Gastroesophageal sphincter (tissue), 4 donors: ENCODE data around the gene PRDM16. TPM values are rescaled to one million over a fixed set of nuclear protein-coding genes. Genes with fewer than 3 reads are reported as not detected.

ENCODE experiments used
- ATAC-seq: fragments of 150-250 bp; one replicate; pipeline ENCODE4 v1.9.1; 2016; ENCODE audit warnings: mild to moderate bottlenecking, moderate library complexity
- H3K27ac ChIP-seq, 4 donors: fragments of 200-600 bp; sonication (generic) in 3 of 4; 1 replicate in 3 of 4; 2 replicates in 1 of 4; pipeline ENCODE4 v1.5.1; 2016 to 2019
- H3K27me3 ChIP-seq: fragments of 200-600 bp; sonication (generic); one replicate; pipeline ENCODE4 v1.5.1; 2019
- H3K36me3 ChIP-seq, 2 donors: fragments of 200-600 bp; sonication (generic); one replicate each; pipeline ENCODE4 v1.5.1; 2019; ENCODE audit warnings: control low read depth in 1 of 2
- H3K4me1 ChIP-seq, 3 donors: fragments of 200-600 bp; sonication (generic); 1 replicate in 2 of 3; 2 replicates in 1 of 3; pipeline ENCODE4 v1.5.1; 2016 to 2019; ENCODE audit warnings: control low read depth in 2 of 3
- H3K4me3 ChIP-seq, 2 donors: fragments of 200-600 bp; sonication (generic); one replicate each; pipeline ENCODE4 v1.5.1; 2019; ENCODE audit warnings: mild to moderate bottlenecking in 1 of 2, moderate library complexity in 1 of 2
- H3K9me3 ChIP-seq, 3 donors: fragments of 200-600 bp; sonication (generic); one replicate each; pipeline ENCODE4 v1.5.1; 2017 to 2019; ENCODE audit warnings: control low read depth in 2 of 3
- CTCF ChIP-seq, 4 experiments: fragments of 200-600 bp in 2 of 4; fragments of 450-650 bp in 2 of 4; sonication (generic) in 1 of 4; IDR thresholded peaks; one replicate each; pipeline ENCODE4 v1.5.1; 2017 to 2019; ENCODE audit warnings: antibody characterized with exemption in 4 of 4, mild to moderate bottlenecking in 2 of 4, moderate library complexity in 2 of 4
- EP300 ChIP-seq: sonication (generic); formaldehyde crosslinking; IDR thresholded peaks from one replicate; pipeline ENCODE4 v1.6.1; 2017; ENCODE audit warnings: antibody characterized with exemption, mild to moderate bottlenecking
- POLR2A ChIP-seq, 2 donors: fragments of 450-650 bp; IDR thresholded peaks; one replicate each; pipeline ENCODE4 v1.6.1; 2017; ENCODE audit warnings: antibody characterized with exemption in 2 of 2, mild to moderate bottlenecking in 2 of 2, moderate library complexity in 1 of 2
- POLR2AphosphoS5 ChIP-seq: sonication (generic); formaldehyde crosslinking; IDR thresholded peaks from one replicate; pipeline ENCODE4 v1.6.1; 2017; ENCODE audit warnings: antibody characterized with exemption
- WGBS, 2 donors: methylation state at CpG; one replicate each; pipeline ENCODE4 v1.1.5; 2018; ENCODE audit warnings: low coverage in 1 of 2; 5-methylcytosine and 5-hydroxymethylcytosine counted together
- total RNA-seq, 4 donors: library from RNA; depleted of rRNA; stranded (reverse); fragments of >200 nt; gene quantifications; one replicate each; pipeline ENCODE4 v1.1.0, GENCODE V29; 2016

Gene PRDM16
- total RNA-seq, 4 donors from 2014 or later = 1.1 to 3.4 (median 1.6) TPM

DNA sequence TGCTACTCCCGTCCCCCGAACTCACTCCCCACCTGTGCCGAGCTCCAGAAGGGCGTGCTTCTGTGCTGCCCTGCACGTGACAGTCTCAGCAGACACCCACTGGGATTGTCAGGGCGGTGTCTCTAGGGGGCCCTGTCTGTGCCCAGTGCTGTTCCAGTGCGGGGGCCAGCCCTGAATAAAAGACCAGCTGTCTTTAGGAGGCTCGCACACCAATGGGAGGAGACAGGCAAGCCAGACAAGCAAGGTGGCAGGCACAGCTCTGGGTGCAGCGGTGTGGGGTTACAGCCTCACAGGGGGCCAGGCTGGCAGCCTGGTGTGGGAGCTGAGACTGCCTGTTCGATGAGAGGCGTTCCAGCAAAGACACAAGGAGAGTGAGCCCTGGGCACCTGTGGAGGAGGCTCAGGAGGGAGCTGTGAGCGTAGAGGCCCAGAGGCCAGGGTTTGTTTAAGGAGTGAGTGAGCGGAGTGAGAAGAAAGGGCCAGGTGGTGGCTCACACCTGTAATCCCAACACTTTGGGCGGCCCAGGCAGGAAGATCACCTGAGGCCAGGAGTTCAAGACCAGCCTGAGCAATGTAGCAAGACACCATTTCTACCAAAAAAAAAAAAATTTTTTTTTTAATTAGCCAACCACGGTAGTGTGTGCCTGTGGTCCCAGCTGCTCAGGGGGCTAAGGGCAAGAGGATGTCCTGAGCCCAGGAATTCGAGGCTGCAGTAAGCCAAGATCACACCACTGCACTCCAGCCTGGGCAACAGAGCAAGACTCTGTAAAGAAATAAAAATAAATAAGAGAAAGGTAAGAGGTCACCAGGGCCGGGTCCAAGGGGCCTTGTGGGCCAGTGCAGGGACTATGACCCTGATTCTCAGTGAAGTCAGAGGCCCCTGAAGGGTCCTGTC lies 337.2 kb downstream of the PRDM16 start:
- H3K27ac ChIP-seq = no peak overlapping the region
- 80 to 82% methylated on average over 4 to 10 of the region's 17 CpGs for WGBS, 2 donors
- no peak for TF ChIP-seq POLR2AphosphoS5
- no peak for TF ChIP-seq EP300
- H3K9me3 ChIP-seq = no peaks in the 10 kb centered on the region
- peaks cover 0 to 10% of the 10 kb centered on the region in 2 donors for H3K36me3 ChIP-seq
- no peak overlapping the region for H3K4me3 ChIP-seq
- H3K4me1 ChIP-seq = peaks cover 0 to 23% (median 6%) of the 10 kb centered on the region in 3 donors
- no peak for ATAC-seq
- H3K27me3 ChIP-seq = peaks cover 57% of the 10 kb centered on the region

DNA sequence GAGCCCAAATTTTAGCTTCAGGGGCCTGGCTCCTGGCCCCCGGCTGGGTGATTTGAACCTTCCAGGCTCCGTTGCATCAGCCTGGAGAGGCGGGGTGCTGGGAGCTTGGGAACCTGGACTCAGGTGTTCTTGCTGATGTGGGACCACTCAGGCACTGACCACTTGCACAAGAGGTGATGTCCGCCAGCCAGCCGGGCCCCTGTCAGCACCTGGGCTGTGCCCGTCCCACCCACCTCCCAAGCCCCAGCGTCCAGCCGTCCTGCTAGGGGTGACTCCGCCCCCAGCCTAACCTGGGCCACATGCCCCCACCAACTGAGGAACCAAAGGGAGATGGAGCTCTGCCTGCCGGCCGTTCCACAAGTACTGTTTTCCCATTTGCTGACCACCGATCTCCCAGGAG lies 338.0 kb downstream of the PRDM16 start:
- Histone ChIP-seq H3K4me1 (peaks cover 0 to 18% (median 6%) of the 10 kb centered on the region in 3 donors), H3K36me3 (peaks cover 0 to 10% of the 10 kb centered on the region in 2 donors), H3K4me3 (no peak overlapping the region), H3K9me3 (no peaks in the 10 kb centered on the region), H3K27me3 (peaks cover 65% of the 10 kb centered on the region), H3K27ac (no peak overlapping the region)
- TF ChIP-seq POLR2AphosphoS5 (no peak), CTCF (IDR thresholded peaks at IDR 0.05) (no peak), EP300 (no peak), POLR2A (IDR thresholded peaks at IDR 0.05) (no peak)
- no peak for ATAC-seq
- WGBS, 2 donors = 88 to 89% methylated on average over 3 to 5 of the region's 12 CpGs

GRCh38 chr1:3408751-3409266 lies 339.8 kb downstream of the PRDM16 start:
- TF ChIP-seq CTCF (IDR thresholded peaks at IDR 0.05) = no peak
- TF ChIP-seq EP300 = no peak
- TF ChIP-seq POLR2A (IDR thresholded peaks at IDR 0.05) = no peak
- no peak for TF ChIP-seq POLR2AphosphoS5
- H3K4me1 ChIP-seq = peaks cover 0 to 10% (median 0%) of the 10 kb centered on the region in 3 donors
- no peak overlapping the region for H3K4me3 ChIP-seq
- WGBS, 2 donors = 94 to 95% methylated on average over 18 to 23 of the region's 36 CpGs
- peaks cover 0 to 10% of the 10 kb centered on the region in 2 donors for H3K36me3 ChIP-seq
- no peaks in the 10 kb centered on the region for H3K9me3 ChIP-seq
- ATAC-seq = no peak
- no peak overlapping the region for H3K27ac ChIP-seq
- peaks cover 68% of the 10 kb centered on the region for H3K27me3 ChIP-seq

- H3K36me3 ChIP-seq = peaks cover 0 to 7% of the 10 kb centered on the region in 2 donors
- no peak for TF ChIP-seq EP300
- TF ChIP-seq POLR2AphosphoS5 = no peak
- no peak for TF ChIP-seq CTCF (IDR thresholded peaks at IDR 0.05)
- TF ChIP-seq POLR2A (IDR thresholded peaks at IDR 0.05) = no peak
- WGBS, 2 donors = 41 to 51% methylated on average over 14 to 15 of the region's 19 CpGs
- no peaks in the 10 kb centered on the region for H3K9me3 ChIP-seq
- H3K27me3 ChIP-seq = peaks cover 68% of the 10 kb centered on the region
- H3K4me1 ChIP-seq = peaks cover 0 to 10% (median 0%) of the 10 kb centered on the region in 3 donors
- no peak overlapping the region for H3K27ac ChIP-seq
- H3K4me3 ChIP-seq = no peak overlapping the region
- ATAC-seq = no peak
Measured at GRCh38 chr1:3409366-3410141, 340.6 kb downstream of the PRDM16 start.
